K562 (cell line): ENCODE measurements around the gene PRUNE1. TPM values are rescaled to one million over a fixed set of nuclear protein-coding genes. Genes with fewer than 3 reads are reported as not detected.
A peak's percentile ranks its signal among the peaks of the same experiment; 100 is the strongest.

ENCODE experiments used
- ATF3 ChIP-seq, 2 experiments: fragments of 450-650 bp in 1 of 2; sonication (generic) in 1 of 2; formaldehyde crosslinking in 1 of 2; IDR thresholded peaks in 1 of 2; conservative IDR thresholded peaks in 1 of 2; 2 replicates each; pipeline versions ENCODE4 v1.6.1 to v1.8.1; 2016 to 2023; ENCODE audit warnings: mild to moderate bottlenecking in 2 of 2, moderate library complexity in 2 of 2, inconsistent platforms in 1 of 2, missing genetic modification reagents in 1 of 2
- CEBPB ChIP-seq: fragments of 450-650 bp; IDR thresholded peaks from 2 replicates; pipeline ENCODE4 v1.6.1; 2016; ENCODE audit warnings: missing genetic modification characterization, missing compliant biosample characterization
- COPS2 ChIP-seq: fragments of 450-650 bp; conservative IDR thresholded peaks from 2 replicates; pipeline ENCODE4 v1.6.1; 2016; ENCODE audit warnings: mild to moderate bottlenecking, moderate library complexity
- E2F3 ChIP-seq: fragments of 250-450 bp; sonication (Bioruptor Pico); IDR thresholded peaks from 2 replicates; pipeline ENCODE4 v1.4.0; 2020; ENCODE audit warnings: mild to moderate bottlenecking
- ELF4 ChIP-seq: fragments of 450-650 bp; formaldehyde crosslinking; IDR thresholded peaks from 2 replicates; pipeline ENCODE4 v1.4.0; 2022; ENCODE audit warnings: missing genetic modification characterization
- HDGF ChIP-seq: fragments of 450-650 bp; IDR thresholded peaks from 2 replicates; pipeline ENCODE4 v1.6.1; 2016
- HNRNPUL1 ChIP-seq: fragments of 200-400 bp; formaldehyde crosslinking; IDR thresholded peaks from 2 replicates; pipeline ENCODE4 v1.6.1; 2017; ENCODE audit warnings: low read length
- KAT8 ChIP-seq: fragments of 450-650 bp; IDR thresholded peaks from 2 replicates; pipeline ENCODE4 v1.6.1; 2016; ENCODE audit warnings: low read depth, mild to moderate bottlenecking
- MEIS2 ChIP-seq: fragments of 450-650 bp; IDR thresholded peaks from 2 replicates; pipeline ENCODE4 v1.6.1; 2014; ENCODE audit warnings: mild to moderate bottlenecking; ENCODE audit not compliant: partially characterized antibody
- MLLT1 ChIP-seq, 2 experiments: fragments of 450-650 bp; IDR thresholded peaks; 2 replicates each; pipeline ENCODE4 v1.6.1; 2016
- NR2F6 ChIP-seq: fragments of 450-650 bp; formaldehyde crosslinking; IDR thresholded peaks from 2 replicates; pipeline ENCODE4 v1.4.0; 2020; ENCODE audit warnings: mild to moderate bottlenecking
- PKNOX1 ChIP-seq: fragments of 450-650 bp; IDR thresholded peaks from 2 replicates; pipeline ENCODE4 v1.6.1; 2016
- POLR3A ChIP-seq: IDR thresholded peaks from 2 replicates; pipeline ENCODE4 v1.6.1; 2011; ENCODE audit warnings: borderline replicate concordance, mild to moderate bottlenecking, moderate library complexity; ENCODE audit not compliant: insufficient read length, insufficient read depth; ENCODE audit errors: extremely low read depth
- RAD21 ChIP-seq, 2 experiments: fragments of 250-450 bp in 1 of 2; fragments of 450-650 bp in 1 of 2; sonication (Bioruptor Pico) in 1 of 2; formaldehyde crosslinking in 1 of 2; IDR thresholded peaks in 1 of 2; conservative IDR thresholded peaks in 1 of 2; 2 replicates each; pipeline versions ENCODE4 v1.4.0 to v1.8.0; 2020 to 2022; ENCODE audit warnings: mild to moderate bottlenecking in 2 of 2, moderate library complexity in 1 of 2
- RCOR1 ChIP-seq, 2 experiments: IDR thresholded peaks; 2 replicates each; pipeline ENCODE4 v1.6.1; 2012; ENCODE audit warnings: low read depth in 2 of 2, low read length in 2 of 2, borderline replicate concordance in 1 of 2, improper control_type of control experiment in 1 of 2
- RHOXF2B ChIP-seq: fragments of 250-450 bp; sonication (Bioruptor Pico); conservative IDR thresholded peaks from 2 replicates; pipeline ENCODE4 v1.5.1; 2021
- YBX1 ChIP-seq: fragments of 450-650 bp; IDR thresholded peaks from 2 replicates; pipeline ENCODE4 v1.7.1; 2016; ENCODE audit warnings: mild to moderate bottlenecking
- ZBTB7A ChIP-seq: IDR thresholded peaks from 2 replicates; pipeline ENCODE4 v1.6.1; 2011; ENCODE audit warnings: low read depth, mild to moderate bottlenecking, low read length, moderate library complexity, borderline replicate concordance; ENCODE audit not compliant: control insufficient read depth
- ZNF277 ChIP-seq: fragments of 250-450 bp; sonication (Bioruptor Pico); IDR thresholded peaks from 2 replicates; pipeline ENCODE4 v1.8.0; 2022; ENCODE audit warnings: inconsistent platforms, mild to moderate bottlenecking, moderate library complexity, borderline replicate concordance
- ZNF584 ChIP-seq: fragments of 200-800 bp; sonication (Bioruptor generic); IDR thresholded peaks from 2 replicates; pipeline ENCODE4 v1.6.1; 2016; ENCODE audit warnings: low read depth, mild to moderate bottlenecking, missing genetic modification characterization, missing compliant biosample characterization
- polyA plus RNA-seq, 8 experiments: library from polyadenylated mRNA; depleted of rRNA in 4 of 8; stranded (reverse) in 5 of 8; unstranded in 3 of 8; fragments of >200 nt; fragmentation: Nextera tagmentation in 2 of 8; fragmentation: Illumina TruSeq in 1 of 8; extraction: Ambion mirVana in 2 of 8; extraction: Trizol in 1 of 8; gene quantifications; 2 replicates each; pipeline versions ENCODE4 v1.2.1 to v1.2.3, GENCODE V29; 2011 to 2014; ENCODE audit warnings: inconsistent platforms in 1 of 8, missing spikeins in 1 of 8
- total RNA-seq, 7 experiments: library from RNA; depleted of rRNA in 6 of 7; stranded (reverse); fragments of >200 nt in 6 of 7; fragmentation: Illumina TruSeq in 2 of 7; extraction: Trizol in 2 of 7; gene quantifications; 2 replicates each; pipeline versions ENCODE4 v1.2.1 to v1.2.3, GENCODE V29; 2011 to 2021; ENCODE audit warnings: low replicate concordance in 1 of 7

Gene PRUNE1
- total and polyA plus RNA-seq, 9 of the 15 experiments (the other 6 are each of a cell fraction or from before 2014, with no cell fraction given) = 16.7 to 48.3 (median 26.2) TPM

GRCh38 chr1:150981177-150981804, 27.0 kb upstream of the PRUNE1 start (continued):
- TF ChIP-seq KAT8 = no peak
- TF ChIP-seq E2F3 = no peak
- no peak for TF ChIP-seq ZNF277
- TF ChIP-seq CEBPB (tag) = 0 out of 2 replicates have a peak, but pooled peaks have one; percentile 29
- no peak for TF ChIP-seq ZBTB7A
- no peak for TF ChIP-seq RAD21 (CRISPR knock-in tag; conservative IDR thresholded peaks at IDR 0.05 in 1 of 2, IDR thresholded peaks at IDR 0.05 in 1 of 2)
- no peak for TF ChIP-seq HNRNPUL1
- no peak for TF ChIP-seq RHOXF2B (CRISPR knock-in tag)
- no peak for TF ChIP-seq COPS2
- no peak for TF ChIP-seq POLR3A
- TF ChIP-seq ZNF584 (CRISPR knock-in tag) = no peak
- no peak for TF ChIP-seq MLLT1 (IDR thresholded peaks at IDR 0.05)
- no peak for TF ChIP-seq NR2F6 (CRISPR knock-in tag)
- TF ChIP-seq YBX1 = no peak
- no peak for TF ChIP-seq PKNOX1
- no peak for TF ChIP-seq MEIS2
- no peak for TF ChIP-seq HDGF
- TF ChIP-seq ATF3 (IDR thresholded peaks at IDR 0.05) = peak; percentile 61
- no peak for TF ChIP-seq ATF3 (CRISPR knock-in tag; conservative IDR thresholded peaks at IDR 0.05)
- TF ChIP-seq RCOR1 (IDR thresholded peaks at IDR 0.05; ENCODE audit: borderline replicate concordance in 1 of 2, low read depth in 2 of 2, low read length in 2 of 2) = no peak
- no peak for TF ChIP-seq ELF4 (CRISPR knock-in tag)
